Heart left ventricle (tissue), 13 donors: ENCODE results near the gene CNMD.

Source experiments
- POLR2A ChIP-seq, 2 donors: fragments of 450-650 bp; IDR thresholded peaks; one replicate each; pipeline ENCODE4 v1.6.1; 2017; ENCODE audit warnings: antibody characterized with exemption in 2 of 2, mild to moderate bottlenecking in 2 of 2, moderate library complexity in 2 of 2
- TF ChIP-seq, protein P1 (sequence below), 12 donors: fragments of 200-600 bp; sonication (generic) in 4 of 12; IDR thresholded peaks; one replicate each; pipeline versions ENCODE4 v1.5.0 to v1.8.0; 2018 to 2022; ENCODE audit warnings: antibody characterized with exemption in 12 of 12, mild to moderate bottlenecking in 5 of 12
- donor health status: ischemic (EF 13 %, LVEDD 7.1; RV severe dilation, severe dysfunction).
- donor health status: DM: no; HTN: yes; CAD: no.
- donor health status: DM: no; HTN: no; CAD: no.
- donor health status: ischemic (EF 25% LVEDD 6.9; RV normal size, moderate dysfunction).
- donor health status: ischemic (EF 25% LVEDD 5.7; RV mildly dilated, moderate dysfunction).
- donor health status: ischemic (EF 35%, LVEDD 5.7; RV mildly dilated, moderate dysfunction).
- donor health status: nonischemic (EF 11% LVEDD 7.7; RV severe dilation, severe dysfunction).
- donor health status: DM: yes; HTN: yes; CAD: no.
- donor health status: PGD.
- donor health status: ischemic (EF 29% LVEDD 5.4; RV normal size, mild dysfunction).
- donor health status: nonischemic (EF 23%, LVEDD 6.1; RV moderate dilation, normal function).

DNA sequence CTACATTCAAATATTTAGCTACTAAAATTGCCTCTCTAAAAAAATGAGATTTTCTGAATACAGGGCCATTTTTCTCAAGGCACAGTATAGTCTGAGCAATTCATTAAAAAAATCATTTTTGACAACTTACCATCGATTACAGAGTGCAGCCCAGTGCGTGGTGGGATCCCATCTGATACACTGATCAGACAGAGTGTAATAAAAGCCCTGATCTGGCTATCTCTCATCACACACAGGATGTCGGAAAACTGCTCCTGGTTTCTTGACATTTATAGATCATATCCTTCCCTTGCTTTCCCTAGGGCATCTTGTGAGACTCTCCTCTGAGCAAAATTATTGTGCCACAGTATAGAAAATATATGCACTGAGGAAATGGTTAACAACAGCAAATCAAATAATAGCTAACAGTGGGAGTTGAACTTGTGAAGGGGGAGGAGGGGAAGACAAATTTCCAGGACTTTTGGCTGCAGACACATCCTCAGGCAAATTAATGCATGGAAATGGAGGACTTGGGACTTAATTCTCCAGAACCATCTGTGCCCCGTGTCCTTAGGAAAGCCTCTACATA, 28.4 kb upstream of the CNMD start:
- TF ChIP-seq, protein P1, sequence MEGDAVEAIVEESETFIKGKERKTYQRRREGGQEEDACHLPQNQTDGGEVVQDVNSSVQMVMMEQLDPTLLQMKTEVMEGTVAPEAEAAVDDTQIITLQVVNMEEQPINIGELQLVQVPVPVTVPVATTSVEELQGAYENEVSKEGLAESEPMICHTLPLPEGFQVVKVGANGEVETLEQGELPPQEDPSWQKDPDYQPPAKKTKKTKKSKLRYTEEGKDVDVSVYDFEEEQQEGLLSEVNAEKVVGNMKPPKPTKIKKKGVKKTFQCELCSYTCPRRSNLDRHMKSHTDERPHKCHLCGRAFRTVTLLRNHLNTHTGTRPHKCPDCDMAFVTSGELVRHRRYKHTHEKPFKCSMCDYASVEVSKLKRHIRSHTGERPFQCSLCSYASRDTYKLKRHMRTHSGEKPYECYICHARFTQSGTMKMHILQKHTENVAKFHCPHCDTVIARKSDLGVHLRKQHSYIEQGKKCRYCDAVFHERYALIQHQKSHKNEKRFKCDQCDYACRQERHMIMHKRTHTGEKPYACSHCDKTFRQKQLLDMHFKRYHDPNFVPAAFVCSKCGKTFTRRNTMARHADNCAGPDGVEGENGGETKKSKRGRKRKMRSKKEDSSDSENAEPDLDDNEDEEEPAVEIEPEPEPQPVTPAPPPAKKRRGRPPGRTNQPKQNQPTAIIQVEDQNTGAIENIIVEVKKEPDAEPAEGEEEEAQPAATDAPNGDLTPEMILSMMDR (IDR thresholded peaks at IDR 0.05) = no peak
- TF ChIP-seq POLR2A (IDR thresholded peaks at IDR 0.05) = no peak
